Mesenchymal stem cell (in vitro differentiated cells and primary cell): ENCODE results near the gene HCN1.

Experiments
- DNase-seq: peaks from one replicate; pipeline ENCODE4 v3.0.0-alpha.2; 2013
- H2AFZ ChIP-seq: one replicate; pipeline ENCODE4 v1.6.1; 2013; ENCODE audit warnings: low read depth, mild to moderate bottlenecking, control low read depth, inconsistent platforms, low read length, moderate library complexity
- H2AK5ac ChIP-seq: 2 replicates; pipeline ENCODE4 v1.6.1; 2013; ENCODE audit warnings: low read length, moderate library complexity, mild to moderate bottlenecking, inconsistent platforms; ENCODE audit not compliant: severe bottlenecking
- H2BK120ac ChIP-seq: one replicate; pipeline ENCODE4 v1.6.1; 2013; ENCODE audit warnings: low read depth, mild to moderate bottlenecking, inconsistent platforms, low read length, moderate library complexity
- H2BK12ac ChIP-seq, 2 experiments: one replicate each; pipeline ENCODE4 v1.6.1; 2013; ENCODE audit warnings: inconsistent platforms in 2 of 2, low read length in 2 of 2, mild to moderate bottlenecking in 2 of 2, moderate library complexity in 2 of 2, control low read depth in 1 of 2
- H2BK15ac ChIP-seq: one replicate; pipeline ENCODE4 v1.6.1; 2013; ENCODE audit warnings: mild to moderate bottlenecking, low read depth, inconsistent platforms; ENCODE audit not compliant: poor library complexity, severe bottlenecking
- H2BK5ac ChIP-seq: 2 replicates; pipeline ENCODE4 v1.6.1; 2013; ENCODE audit warnings: low read depth, mild to moderate bottlenecking, low read length, control low read depth, inconsistent platforms; ENCODE audit not compliant: poor library complexity, severe bottlenecking
- H3K14ac ChIP-seq, 2 experiments: one replicate each; pipeline ENCODE4 v1.6.1; 2013; ENCODE audit warnings: inconsistent platforms in 2 of 2, low read length in 2 of 2, control low read depth in 1 of 2, mild to moderate bottlenecking in 1 of 2, moderate library complexity in 1 of 2
- H3K18ac ChIP-seq, 2 experiments: one replicate each; pipeline ENCODE4 v1.6.1; 2013; ENCODE audit warnings: inconsistent platforms in 2 of 2, low read length in 2 of 2, control low read depth in 1 of 2, low read depth in 1 of 2, mild to moderate bottlenecking in 1 of 2
- H3K23ac ChIP-seq, 2 experiments: one replicate each; pipeline ENCODE4 v1.6.1; 2013; ENCODE audit warnings: inconsistent platforms in 2 of 2, low read length in 2 of 2, mild to moderate bottlenecking in 2 of 2, moderate library complexity in 2 of 2, control low read depth in 1 of 2
- H3K27ac ChIP-seq: 2 replicates; pipeline ENCODE4 v1.5.1; 2013; ENCODE audit warnings: mild to moderate bottlenecking, moderate library complexity, low read length, control low read depth, inconsistent platforms; ENCODE audit not compliant: poor library complexity, severe bottlenecking
- H3K27me3 ChIP-seq, 2 experiments: 2 replicates each; pipeline versions ENCODE4 v1.6.1 to v1.7.0; 2013; ENCODE audit warnings: low read length in 2 of 2, mild to moderate bottlenecking in 2 of 2, moderate library complexity in 2 of 2, control low read depth in 1 of 2, inconsistent platforms in 1 of 2; ENCODE audit not compliant: control insufficient read depth in 1 of 2, insufficient read depth in 1 of 2
- H3K36me3 ChIP-seq, 2 experiments: 2 replicates each; pipeline versions ENCODE4 v1.6.1 to v1.7.0; 2013; ENCODE audit warnings: low read length in 2 of 2, control low read depth in 1 of 2, inconsistent platforms in 1 of 2, low read depth in 1 of 2, mild to moderate bottlenecking in 1 of 2; ENCODE audit not compliant: insufficient read depth in 2 of 2, control insufficient read depth in 1 of 2
- H3K4ac ChIP-seq, 2 experiments: one replicate each; pipeline ENCODE4 v1.6.1; 2013; ENCODE audit warnings: inconsistent platforms in 2 of 2, low read length in 2 of 2, mild to moderate bottlenecking in 2 of 2, moderate library complexity in 2 of 2, control low read depth in 1 of 2, low read depth in 1 of 2
- H3K4me1 ChIP-seq: 2 replicates; pipeline ENCODE4 v1.6.1; 2013; ENCODE audit warnings: low read depth, low read length, control low read depth; ENCODE audit not compliant: control insufficient read depth, insufficient read depth
- H3K4me2 ChIP-seq: 2 replicates; pipeline ENCODE4 v1.6.1; 2013; ENCODE audit warnings: low read length, mild to moderate bottlenecking, inconsistent platforms; ENCODE audit not compliant: poor library complexity, severe bottlenecking
- H3K4me3 ChIP-seq, 2 experiments: 2 replicates each; pipeline versions ENCODE4 v1.5.1 to v1.7.0; 2013; ENCODE audit warnings: low read length in 2 of 2, mild to moderate bottlenecking in 2 of 2, control low read depth in 1 of 2, low read depth in 1 of 2; ENCODE audit not compliant: insufficient read depth in 1 of 2
- H3K79me1 ChIP-seq: replicated peaks from 2 replicates; pipeline ENCODE4 v1.6.1; 2013; ENCODE audit warnings: mild to moderate bottlenecking, control low read depth, low read length, inconsistent platforms; ENCODE audit not compliant: poor library complexity, severe bottlenecking
- H3K9ac ChIP-seq: 2 replicates; pipeline ENCODE4 v1.7.0; 2013; ENCODE audit warnings: mild to moderate bottlenecking, low read length, moderate library complexity
- H3K9me3 ChIP-seq: 2 replicates; pipeline ENCODE4 v1.7.0; 2013; ENCODE audit warnings: mild to moderate bottlenecking, low read length; ENCODE audit not compliant: control insufficient read depth
- H4K8ac ChIP-seq: one replicate; pipeline ENCODE4 v1.6.1; 2013; ENCODE audit warnings: inconsistent platforms, mild to moderate bottlenecking, low read length, moderate library complexity
- H4K91ac ChIP-seq: one replicate; pipeline ENCODE4 v1.6.1; 2013; ENCODE audit warnings: mild to moderate bottlenecking, low read length, inconsistent platforms
- WGBS: methylation state at CpG from one replicate; pipeline ENCODE4 v1.1.7; 2013; ENCODE audit warnings: mixed read lengths; 5-methylcytosine and 5-hydroxymethylcytosine counted together

The HCN1 gene

GRCh38 chr5:45411971-45412612, 284.1 kb downstream of the HCN1 start:
- Histone ChIP-seq H4K8ac (peak overlapping the region; percentile 63), H3K23ac (no peak overlapping the region), H2AFZ (no peak overlapping the region), H3K9me3 (no peaks in the 10 kb centered on the region), H3K36me3 (no peaks in the 10 kb centered on the region), H3K4me3 (no peak overlapping the region), H3K27me3 (no peaks in the 10 kb centered on the region), H3K18ac (peak overlapping the region; percentile 28 to 88), H2BK15ac (no peak overlapping the region), H4K91ac (no peak overlapping the region), H3K79me1 (no peaks in the 10 kb centered on the region), H3K9ac (no peak overlapping the region), H2BK12ac (peak overlapping the region; percentile 75 to 77), H3K14ac (no peak overlapping the region), H2BK120ac (no peak overlapping the region), H3K27ac (peak overlapping the region; percentile 65), H3K4me2 (no peak overlapping the region), H3K4ac (peak overlapping the region in 1 of 2 experiments; percentile 79), H3K4me1 (no peaks in the 10 kb centered on the region), H2BK5ac (no peak overlapping the region), H2AK5ac (no peak overlapping the region)
- WGBS: 2% methylated on average over 2 of the region's 3 CpGs
- peak; percentile 70 for DNase-seq

GRCh38 chr5:45410304-45410995, 285.7 kb downstream of the HCN1 start:
- Histone ChIP-seq H3K27ac (no peak overlapping the region), H3K14ac (no peak overlapping the region), H3K18ac (no peak overlapping the region), H3K9ac (no peak overlapping the region), H3K4me2 (no peak overlapping the region), H3K4ac (no peak overlapping the region), H2BK120ac (no peak overlapping the region), H3K36me3 (no peaks in the 10 kb centered on the region), H4K91ac (no peak overlapping the region), H3K4me3 (no peak overlapping the region), H2BK15ac (no peak overlapping the region), H4K8ac (no peak overlapping the region), H2AK5ac (no peak overlapping the region), H3K4me1 (no peaks in the 10 kb centered on the region), H3K23ac (no peak overlapping the region), H2AFZ (no peak overlapping the region), H3K79me1 (no peaks in the 10 kb centered on the region), H3K27me3 (no peaks in the 10 kb centered on the region), H2BK5ac (no peak overlapping the region), H3K9me3 (no peaks in the 10 kb centered on the region), H2BK12ac (no peak overlapping the region)
- WGBS: no CpG with 5 or more reads among the region's 3 CpGs
- DNase-seq: peak; percentile 62

- Histone ChIP-seq H2BK12ac (peak overlapping the region in 1 of 2 experiments; percentile 42), H2AK5ac (no peak overlapping the region), H3K14ac (no peak overlapping the region), H3K36me3 (no peaks in the 10 kb centered on the region), H2BK5ac (no peak overlapping the region), H4K8ac (no peak overlapping the region), H3K79me1 (no peaks in the 10 kb centered on the region), H2BK15ac (no peak overlapping the region), H3K18ac (peak overlapping the region in 1 of 2 experiments; percentile 21), H3K23ac (no peak overlapping the region), H3K27ac (no peak overlapping the region), H3K4me1 (no peaks in the 10 kb centered on the region), H3K27me3 (no peaks in the 10 kb centered on the region), H3K4ac (no peak overlapping the region), H3K9ac (no peak overlapping the region), H3K4me3 (no peak overlapping the region), H3K4me2 (no peak overlapping the region), H2AFZ (no peak overlapping the region), H3K9me3 (no peaks in the 10 kb centered on the region), H2BK120ac (no peak overlapping the region), H4K91ac (no peak overlapping the region)
- 17% methylated on average over 1 of the region's 2 CpGs for WGBS
- no peak for DNase-seq
Observed at GRCh38 chr5:45408067-45408466, 288.1 kb downstream of the HCN1 start.

- Histone ChIP-seq H3K27me3 (no peaks in the 10 kb centered on the region), H4K91ac (no peak overlapping the region), H2BK12ac (no peak overlapping the region), H3K4me2 (no peak overlapping the region), H3K79me1 (no peaks in the 10 kb centered on the region), H3K9me3 (no peaks in the 10 kb centered on the region), H3K27ac (no peak overlapping the region), H3K4ac (no peak overlapping the region), H2AK5ac (no peak overlapping the region), H3K4me1 (no peaks in the 10 kb centered on the region), H4K8ac (no peak overlapping the region), H2BK15ac (no peak overlapping the region), H2AFZ (no peak overlapping the region), H3K14ac (no peak overlapping the region), H2BK5ac (no peak overlapping the region), H3K18ac (no peak overlapping the region), H2BK120ac (no peak overlapping the region), H3K36me3 (no peaks in the 10 kb centered on the region), H3K9ac (no peak overlapping the region), H3K4me3 (no peak overlapping the region), H3K23ac (no peak overlapping the region)
- WGBS: 94% methylated on average over 1 of the region's 1 CpG
- no peak for DNase-seq
Observed at GRCh38 chr5:45402804-45403455, 293.2 kb downstream of the HCN1 start.
